ENCODE data around the gene CDYL2. TPM values are rescaled to one million over a fixed set of nuclear protein-coding genes. Genes with fewer than 3 reads are reported as not detected.

The CDYL2 gene
- total RNA-seq, 4 donors from 2014 or later = 0.80 to 3.5 (median 2.3) TPM

GRCh38 chr16:80812593-80812992, 8.2 kb upstream of the CDYL2 start:
- in situ Hi-C loops (cut with MboI; ENCODE audit: low pct_ligation_motif_present in 1 of 4, low pct_unique_long_range_greater_than_20kb in 1 of 4, low sequenced_read_pairs in 3 of 4) = loop anchor here (25.0 kb wide), 1 partner anchor 275 kb away; the partner anchor contains the start of gene DYNLRB2 (in 4 of the 4)
- Histone ChIP-seq H3K4me3 (no peak overlapping the region), H3K36me3 (no peaks in the 10 kb centered on the region), H3K9me3 (no peaks in the 10 kb centered on the region), H3K4me1 (no peaks in the 10 kb centered on the region), H3K27ac (no peak overlapping the region), H3K27me3 (peaks cover 5% of the 10 kb centered on the region)
- TF ChIP-seq POLR2A (IDR thresholded peaks at IDR 0.05) (no peak), POLR2AphosphoS5 (IDR thresholded peaks at IDR 0.05) (no peak), CTCF (IDR thresholded peaks at IDR 0.05) (no peak), EP300 (IDR thresholded peaks at IDR 0.05; ENCODE audit: low read depth) (no peak)
- no peak for DNase-seq
- intact Hi-C loops (cut with DNase I; ENCODE audit: low total_unique reads) = no loop called here

- in situ Hi-C loops (cut with MboI; ENCODE audit: low pct_ligation_motif_present in 1 of 4, low pct_unique_long_range_greater_than_20kb in 1 of 4, low sequenced_read_pairs in 3 of 4) (loop anchor here (25.0 kb wide), 1 partner anchor 272 kb away; the partner anchor contains the start of gene DYNLRB2 (in 4 of the 4)), intact Hi-C loops (cut with DNase I; ENCODE audit: low total_unique reads) (no loop called here)
- no peaks in the 10 kb centered on the region for H3K9me3 ChIP-seq
- peaks cover 0 to 4% (median 2%) of the 10 kb centered on the region in 4 donors for H3K4me1 ChIP-seq
- 78 to 89% methylated on average over 2 of the region's 2 CpGs for WGBS, 2 donors (ENCODE audit: low coverage in 1 of 2)
- H3K27me3 ChIP-seq = no peaks in the 10 kb centered on the region
- no peak overlapping the region for H3K4me3 ChIP-seq
- TF ChIP-seq POLR2AphosphoS5 (IDR thresholded peaks at IDR 0.05) = no peak
- TF ChIP-seq EP300 (IDR thresholded peaks at IDR 0.05; ENCODE audit: low read depth) = no peak
- TF ChIP-seq CTCF (IDR thresholded peaks at IDR 0.05) = no peak
- no peak for TF ChIP-seq POLR2A (IDR thresholded peaks at IDR 0.05)
- no peaks in the 10 kb centered on the region for H3K36me3 ChIP-seq
- no peak overlapping the region for H3K27ac ChIP-seq
- no peak for DNase-seq
Observed at GRCh38 chr16:80809366-80809765, 5.0 kb upstream of the CDYL2 start.

GRCh38 chr16:80807906-80808305, 3.5 kb upstream of the CDYL2 start:
- H3K27me3 ChIP-seq = no peaks in the 10 kb centered on the region
- in situ Hi-C loops (cut with MboI; ENCODE audit: low pct_ligation_motif_present in 1 of 4, low pct_unique_long_range_greater_than_20kb in 1 of 4, low sequenced_read_pairs in 3 of 4) = loop anchor here (25.0 kb wide), 1 partner anchor 271 kb away; the partner anchor contains the start of gene DYNLRB2 (in 4 of the 4)

GRCh38 chr16:80806927-80807340, 2.5 kb upstream of the CDYL2 start:
- in situ Hi-C loops (cut with MboI; ENCODE audit: low pct_ligation_motif_present in 1 of 4, low pct_unique_long_range_greater_than_20kb in 1 of 4, low sequenced_read_pairs in 3 of 4) = loop anchor here (25.0 kb wide), 1 partner anchor 270 kb away; the partner anchor contains the start of gene DYNLRB2 (in 4 of the 4)

More at GRCh38 chr16:80807906-80808305, 3.5 kb upstream of the CDYL2 start:
- Histone ChIP-seq H3K36me3 (no peaks in the 10 kb centered on the region), H3K4me3 (no peak overlapping the region), H3K4me1 (peaks cover 0 to 9% (median 2%) of the 10 kb centered on the region in 4 donors), H3K27ac (no peak overlapping the region), H3K9me3 (no peaks in the 10 kb centered on the region)
- DNase-seq = no peak
- no peak for TF ChIP-seq CTCF (IDR thresholded peaks at IDR 0.05)
- TF ChIP-seq EP300 (IDR thresholded peaks at IDR 0.05; ENCODE audit: low read depth) = no peak
- TF ChIP-seq POLR2AphosphoS5 (IDR thresholded peaks at IDR 0.05) = no peak
- no peak for TF ChIP-seq POLR2A (IDR thresholded peaks at IDR 0.05)
- 80 to 94% methylated on average over 2 to 3 of the region's 3 CpGs for WGBS, 2 donors (ENCODE audit: low coverage in 1 of 2)
- intact Hi-C loops (cut with DNase I; ENCODE audit: low total_unique reads) = no loop called here

More at GRCh38 chr16:80806927-80807340, 2.5 kb upstream of the CDYL2 start:
- 54 to 62% methylated on average over 5 of the region's 5 CpGs for WGBS, 2 donors (ENCODE audit: low coverage in 1 of 2)
- H3K9me3 ChIP-seq = no peaks in the 10 kb centered on the region
- DNase-seq = no peak
- H3K36me3 ChIP-seq = no peaks in the 10 kb centered on the region
- no peaks in the 10 kb centered on the region for H3K27me3 ChIP-seq
- intact Hi-C loops (cut with DNase I; ENCODE audit: low total_unique reads) = no loop called here
- TF ChIP-seq POLR2AphosphoS5 (IDR thresholded peaks at IDR 0.05) (no peak), EP300 (IDR thresholded peaks at IDR 0.05; ENCODE audit: low read depth) (no peak), POLR2A (IDR thresholded peaks at IDR 0.05) (no peak), CTCF (IDR thresholded peaks at IDR 0.05) (no peak)
- no peak overlapping the region for H3K27ac ChIP-seq
- peaks cover 0 to 10% (median 2%) of the 10 kb centered on the region in 4 donors for H3K4me1 ChIP-seq
- no peak overlapping the region for H3K4me3 ChIP-seq
